CD1c-positive myeloid dendritic cell (primary cell): ENCODE measurements around the gene PKIB.
"Not testable (repeated sequence)": the region's sequence is repeated elsewhere in the genome, so short reads cannot be mapped to it uniquely, and the experiment has no call there.

Experiments
- DNase-seq: peaks from one replicate; pipeline ENCODE4 v3.0.0-alpha.2; 2016; ENCODE audit errors: extremely low spot score

The PKIB gene

GRCh38 chr6:122620902-122621301 lies 10.7 kb downstream of the PKIB start:
- DNase-seq, result no peak

GRCh38 chr6:122621638-122622037 lies 11.4 kb downstream of the PKIB start:
- no peak for DNase-seq

GRCh38 chr6:122622479-122622878 lies 12.3 kb downstream of the PKIB start:
- DNase-seq, result no peak

- DNase-seq, result no peak
These were observed 13.1 kb downstream of the PKIB start for GRCh38 chr6:122623279-122623678.

GRCh38 chr6:122624853-122625252 lies 14.6 kb downstream of the PKIB start:
- no peak for DNase-seq

GRCh38 chr6:122628714-122629113 lies 18.5 kb downstream of the PKIB start:
- no peak for DNase-seq

- no peak for DNase-seq
These were observed 21.5 kb downstream of the PKIB start for GRCh38 chr6:122631571-122632249.

- no peak for DNase-seq
These were observed 30.2 kb downstream of the PKIB start for GRCh38 chr6:122640366-122640765.

GRCh38 chr6:122641819-122642218 lies 31.6 kb downstream of the PKIB start:
- no peak for DNase-seq

- DNase-seq, result not testable (repeated sequence)
These were observed 32.4 kb downstream of the PKIB start for GRCh38 chr6:122642604-122643003.

- no peak for DNase-seq
These were observed 35.1 kb downstream of the PKIB start for GRCh38 chr6:122645256-122645655.

GRCh38 chr6:122647765-122648164 lies 37.6 kb downstream of the PKIB start:
- no peak for DNase-seq

- DNase-seq, result no peak
These were observed 38.5 kb downstream of the PKIB start for GRCh38 chr6:122648726-122649125.

- DNase-seq, result no peak
These were observed 39.5 kb downstream of the PKIB start for GRCh38 chr6:122649701-122650100.

GRCh38 chr6:122650403-122650802 lies 40.2 kb downstream of the PKIB start:
- DNase-seq, result no peak

- DNase-seq, result no peak
These were observed 40.8 kb downstream of the PKIB start for GRCh38 chr6:122651031-122651430.

GRCh38 chr6:122651604-122652003 lies 41.4 kb downstream of the PKIB start:
- DNase-seq, result no peak

- DNase-seq, result no peak
These were observed 42.2 kb downstream of the PKIB start for GRCh38 chr6:122652431-122652830.

- no peak for DNase-seq
These were observed 42.9 kb downstream of the PKIB start for GRCh38 chr6:122653094-122653493.

GRCh38 chr6:122654012-122654411 lies 43.8 kb downstream of the PKIB start:
- DNase-seq, result no peak

- no peak for DNase-seq
These were observed 47.4 kb downstream of the PKIB start for GRCh38 chr6:122657601-122658000.

GRCh38 chr6:122660296-122660695 lies 50.1 kb downstream of the PKIB start:
- no peak for DNase-seq

- no peak for DNase-seq
These were observed 53.8 kb downstream of the PKIB start for GRCh38 chr6:122663981-122664380.

- no peak for DNase-seq
These were observed 55.7 kb downstream of the PKIB start for GRCh38 chr6:122665929-122666328.
